T-helper 2 cell treated with Interferon-gamma antibody and Interleukin-4, amounts not matched to agents 5 μg/mL and 100 μg/mL, for 36 hours (primary cell): Measurements from ENCODE around the gene SIK3.
"Not testable (repeated sequence)": the region's sequence is repeated elsewhere in the genome, so short reads cannot be mapped to it uniquely, and the experiment has no call there.

ENCODE experiments used
- DNase-seq: peaks from one replicate; pipeline ENCODE4 v3.0.0; 2021; ENCODE audit warnings: low spot score
- H3K27ac Mint-ChIP-seq: one replicate; pipeline ENCODE4 v1.8.0; 2021; ENCODE audit warnings: mild to moderate bottlenecking, mixed read lengths
- H3K27me3 Mint-ChIP-seq: one replicate; pipeline ENCODE4 v1.8.0; 2021; ENCODE audit warnings: low read depth, mixed read lengths
- H3K36me3 Mint-ChIP-seq: one replicate; pipeline ENCODE4 v1.8.0; 2021; ENCODE audit warnings: low read depth, mixed read lengths
- H3K4me1 Mint-ChIP-seq: one replicate; pipeline ENCODE4 v1.8.0; 2021; ENCODE audit warnings: low read depth, mixed read lengths
- H3K4me3 Mint-ChIP-seq: one replicate; pipeline ENCODE4 v1.8.0; 2022; ENCODE audit warnings: mild to moderate bottlenecking, moderate library complexity, mixed read lengths
- H3K9me3 Mint-ChIP-seq: one replicate; pipeline ENCODE4 v1.8.0; 2021; ENCODE audit warnings: mixed read lengths

Gene SIK3

DNA sequence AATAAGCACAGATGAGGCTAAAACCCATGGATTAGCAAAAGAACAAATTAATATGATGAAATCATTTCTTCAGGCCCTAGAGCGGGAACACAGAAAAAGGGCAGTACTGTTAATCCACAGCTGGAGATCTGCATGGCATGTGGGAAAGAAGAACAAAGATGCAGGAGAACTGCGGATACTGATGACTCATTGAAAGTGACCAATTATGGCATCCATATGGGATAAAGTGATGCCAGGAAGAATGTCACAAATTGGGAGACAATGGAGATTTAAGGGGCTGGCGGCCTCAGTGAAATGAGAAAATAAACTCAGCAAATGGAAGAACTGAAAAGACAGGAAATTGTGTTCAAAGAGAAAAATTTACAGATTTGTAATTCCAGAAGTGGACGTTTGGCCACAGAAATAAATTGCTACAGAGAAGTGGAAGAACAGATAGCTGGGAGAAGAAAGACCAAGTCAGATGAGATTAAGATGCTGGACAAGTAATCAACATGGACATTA is 39.4 kb downstream of the SIK3 start:
- H3K9me3 Mint-ChIP-seq, result no peaks in the 10 kb centered on the region
- no peak overlapping the region for H3K4me3 Mint-ChIP-seq
- H3K27ac Mint-ChIP-seq, result no peak overlapping the region
- peaks cover 1% of the 10 kb centered on the region for H3K36me3 Mint-ChIP-seq
- H3K27me3 Mint-ChIP-seq, result no peaks in the 10 kb centered on the region
- H3K4me1 Mint-ChIP-seq, result peaks cover 25% of the 10 kb centered on the region
- no peak for DNase-seq

DNA sequence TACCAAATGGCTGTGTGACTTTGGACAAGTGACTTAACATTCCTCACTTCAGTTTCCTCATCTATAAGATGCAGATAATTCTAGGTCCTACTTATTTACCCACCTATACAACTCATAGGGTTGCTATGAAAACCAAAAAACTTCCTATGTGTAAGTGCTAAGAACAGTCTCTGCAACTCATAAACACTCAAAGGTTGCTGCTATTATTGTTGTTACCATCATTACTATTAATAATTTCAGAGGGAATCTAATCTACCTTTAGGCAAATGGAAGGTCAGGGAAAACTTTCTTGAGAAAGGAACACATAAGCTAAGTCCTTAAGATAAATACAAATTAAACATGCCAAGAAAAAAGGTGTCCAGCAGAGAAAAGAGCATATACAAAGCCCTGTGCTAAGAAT is 40.5 kb downstream of the SIK3 start:
- peaks cover 1% of the 10 kb centered on the region for H3K36me3 Mint-ChIP-seq
- H3K27me3 Mint-ChIP-seq, result no peaks in the 10 kb centered on the region
- no peak overlapping the region for H3K27ac Mint-ChIP-seq
- H3K4me3 Mint-ChIP-seq, result no peak overlapping the region
- no peak for DNase-seq
- peaks cover 18% of the 10 kb centered on the region for H3K4me1 Mint-ChIP-seq
- H3K9me3 Mint-ChIP-seq, result no peaks in the 10 kb centered on the region

DNA sequence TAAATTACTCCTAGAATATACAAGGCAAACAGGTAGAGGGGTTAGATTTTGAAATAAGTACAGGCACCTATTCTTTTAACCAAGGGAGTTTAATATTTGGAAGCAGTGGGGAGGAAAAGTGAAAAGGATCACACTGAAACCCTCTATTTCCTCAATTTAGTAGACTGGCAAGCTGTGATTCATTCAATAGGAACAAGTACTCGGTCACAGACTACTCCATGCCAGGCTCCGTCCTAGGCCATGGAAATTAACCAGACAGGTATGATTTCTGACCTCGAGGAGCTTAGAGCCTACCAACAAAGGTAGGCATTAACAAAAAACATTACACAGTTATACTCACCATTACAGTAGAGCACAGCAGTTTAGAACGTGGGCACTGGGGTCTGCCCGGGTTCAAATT is 40.9 kb downstream of the SIK3 start:
- Mint-ChIP-seq H3K27me3 (no peaks in the 10 kb centered on the region), H3K4me3 (no peak overlapping the region), H3K36me3 (peaks cover 1% of the 10 kb centered on the region), H3K4me1 (peaks cover 17% of the 10 kb centered on the region), H3K9me3 (no peaks in the 10 kb centered on the region), H3K27ac (no peak overlapping the region)
- DNase-seq, result no peak

DNA sequence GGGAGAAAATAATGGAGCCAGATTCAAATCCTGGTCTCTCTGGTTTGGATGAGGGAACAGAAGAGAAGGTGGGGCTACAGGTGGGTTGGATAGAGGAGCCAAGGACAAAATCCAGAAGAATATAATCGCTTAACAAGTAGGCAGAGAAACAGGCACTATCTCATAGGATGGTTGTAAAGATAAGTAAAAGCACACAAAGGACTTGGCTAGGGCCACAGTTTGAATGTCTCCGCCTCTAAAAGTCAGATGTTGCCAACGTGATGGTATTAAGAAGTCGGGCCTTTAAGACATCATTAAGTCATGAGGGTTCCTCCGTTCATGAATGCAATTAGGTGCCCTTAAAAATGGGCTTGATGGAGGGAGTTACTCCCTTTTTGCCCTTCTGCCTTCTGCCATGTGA is 42.8 kb downstream of the SIK3 start:
- DNase-seq, result no peak
- Mint-ChIP-seq H3K9me3 (no peaks in the 10 kb centered on the region), H3K27me3 (no peaks in the 10 kb centered on the region), H3K4me3 (no peak overlapping the region), H3K4me1 (peaks cover 13% of the 10 kb centered on the region), H3K36me3 (peaks cover 1% of the 10 kb centered on the region), H3K27ac (no peak overlapping the region)

DNA sequence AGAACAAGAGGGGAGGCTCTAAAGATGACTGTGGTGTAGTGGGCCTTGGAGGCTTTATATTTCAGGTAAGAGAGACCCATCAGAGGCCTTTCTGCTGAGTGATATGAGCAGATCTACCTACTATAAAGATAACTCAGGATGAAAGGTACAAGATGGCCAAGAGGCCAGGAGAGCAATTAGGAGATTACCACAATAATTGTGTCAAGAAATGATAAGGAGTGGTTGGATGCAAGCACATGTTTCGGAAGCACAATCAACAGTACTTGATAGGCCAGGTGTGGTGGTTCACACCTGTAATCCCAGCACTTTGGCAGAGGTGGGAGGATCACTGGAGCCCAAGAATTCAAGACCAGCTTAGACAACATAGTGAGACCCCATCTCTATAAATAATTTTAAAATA is 43.8 kb downstream of the SIK3 start:
- DNase-seq, result no peak
- Mint-ChIP-seq H3K27me3 (no peaks in the 10 kb centered on the region), H3K4me3 (no peak overlapping the region), H3K27ac (no peak overlapping the region), H3K9me3 (no peaks in the 10 kb centered on the region), H3K4me1 (peaks cover 5% of the 10 kb centered on the region), H3K36me3 (peaks cover 1% of the 10 kb centered on the region)

DNA sequence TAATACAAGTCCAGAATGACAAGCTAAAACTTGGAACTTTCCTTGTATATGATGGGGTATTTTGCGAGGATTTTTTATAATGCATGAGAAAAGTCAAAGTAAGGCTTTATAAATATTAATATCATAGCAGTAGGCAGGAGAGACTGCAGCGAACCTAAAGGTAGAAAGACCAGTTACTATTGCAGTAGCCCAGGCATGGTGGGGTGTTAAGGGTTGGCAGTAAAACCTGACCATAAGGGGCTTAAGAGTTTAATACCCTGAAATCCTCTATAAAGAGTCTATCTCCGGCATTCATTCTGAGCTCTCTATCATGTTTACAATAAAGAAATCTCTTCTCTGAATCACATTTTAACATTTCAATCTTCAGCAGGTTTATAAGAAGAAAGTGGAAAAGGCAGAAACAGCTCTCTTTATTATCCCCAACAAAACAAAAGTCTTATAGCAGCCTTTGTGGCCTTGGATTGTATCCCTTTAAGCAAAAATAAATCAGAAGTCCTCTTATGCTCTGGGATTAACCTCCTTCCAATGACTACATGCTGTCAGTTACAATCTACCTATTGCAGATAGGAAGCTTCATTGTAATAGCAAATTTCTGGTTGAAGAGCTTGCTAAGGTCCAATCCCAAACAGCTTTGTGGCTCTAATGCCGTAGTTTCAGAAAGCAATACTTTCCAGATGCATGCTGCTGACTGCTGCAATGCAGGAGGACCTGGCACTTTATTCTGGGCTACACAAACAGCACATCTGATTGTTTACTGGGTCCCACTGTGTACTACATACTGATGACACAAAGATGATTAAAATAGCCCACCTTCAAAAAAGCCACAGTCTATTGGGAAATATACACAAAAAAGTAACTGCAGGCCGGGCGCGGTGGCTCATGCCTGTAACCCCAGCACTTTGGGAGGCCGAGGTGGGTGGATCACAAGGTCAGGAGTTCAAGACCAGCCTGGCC is 45.8 kb downstream of the SIK3 start:
- H3K4me3 Mint-ChIP-seq, result no peak overlapping the region
- no peaks in the 10 kb centered on the region for H3K4me1 Mint-ChIP-seq
- peaks cover 1% of the 10 kb centered on the region for H3K36me3 Mint-ChIP-seq

DNA sequence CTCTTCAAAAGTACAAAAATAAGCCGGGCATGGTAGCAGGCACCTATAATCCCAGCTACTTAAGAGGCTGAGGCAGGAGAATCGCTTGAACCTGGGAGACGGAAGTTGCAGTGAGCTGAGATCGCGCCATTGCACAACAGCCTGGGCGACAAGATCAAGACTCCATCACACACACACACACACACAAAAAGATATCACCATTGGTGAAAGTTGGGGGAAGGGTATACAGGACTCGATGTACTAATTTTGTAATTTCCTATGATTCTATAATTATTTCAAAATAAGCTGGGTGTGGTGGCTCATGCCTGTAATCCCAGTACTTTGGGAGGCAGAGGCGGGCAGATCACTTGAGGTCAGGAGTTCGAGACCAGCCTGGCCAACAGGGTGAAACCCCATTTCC is 48.1 kb downstream of the SIK3 start:
- H3K4me3 Mint-ChIP-seq, H3K27me3 Mint-ChIP-seq, DNase-seq, H3K4me1 Mint-ChIP-seq, H3K9me3 Mint-ChIP-seq, H3K36me3 Mint-ChIP-seq, H3K27ac Mint-ChIP-seq: not testable (repeated sequence)

More for the DNA sequence above, 45.8 kb downstream of the SIK3 start:
- Mint-ChIP-seq H3K9me3 (no peaks in the 10 kb centered on the region), H3K27me3 (no peaks in the 10 kb centered on the region), H3K27ac (no peak overlapping the region)
- DNase-seq, result no peak

DNA sequence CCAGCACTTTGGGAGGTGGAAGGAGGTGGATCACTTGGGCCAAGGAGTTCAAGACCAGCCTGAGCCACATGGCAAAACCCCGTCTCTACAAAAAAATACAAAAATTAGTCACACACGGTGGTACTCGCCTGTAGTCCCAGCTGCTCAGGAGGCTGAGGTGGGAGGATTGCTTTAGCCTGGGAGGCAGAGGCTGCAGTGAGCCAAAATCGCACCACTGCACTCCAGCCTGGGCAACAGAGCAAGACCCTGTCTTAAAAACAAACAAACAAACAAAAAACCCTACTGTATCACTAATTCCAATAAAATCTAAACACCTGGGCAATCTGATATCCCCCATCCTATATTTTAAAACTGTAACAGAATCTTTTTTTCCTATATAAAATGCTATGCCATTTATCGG is 51.6 kb downstream of the SIK3 start:
- H3K27me3 Mint-ChIP-seq, H3K36me3 Mint-ChIP-seq, H3K4me3 Mint-ChIP-seq, DNase-seq, H3K27ac Mint-ChIP-seq, H3K9me3 Mint-ChIP-seq: not testable (repeated sequence)
- H3K4me1 Mint-ChIP-seq, result peaks cover 27% of the 10 kb centered on the region

DNA sequence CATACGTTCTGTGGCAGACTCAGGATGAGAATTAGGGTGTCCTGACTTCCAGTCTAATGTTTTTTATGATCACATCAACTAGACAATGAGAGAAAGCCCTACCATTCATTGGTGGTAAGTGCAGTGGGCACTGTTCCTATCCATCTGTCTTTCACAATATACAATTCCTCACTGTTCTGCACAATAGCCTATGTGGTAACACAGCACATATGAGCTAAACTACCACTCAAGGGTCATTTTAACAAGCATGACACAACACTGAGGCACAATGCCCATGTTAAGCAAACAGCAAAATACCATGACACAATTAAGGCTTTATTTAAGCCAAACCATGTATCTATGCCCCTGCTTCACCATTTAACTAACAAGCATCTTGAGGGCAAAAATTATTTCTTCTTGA is 52.3 kb downstream of the SIK3 start:
- H3K27ac Mint-ChIP-seq, result no peak overlapping the region

DNA sequence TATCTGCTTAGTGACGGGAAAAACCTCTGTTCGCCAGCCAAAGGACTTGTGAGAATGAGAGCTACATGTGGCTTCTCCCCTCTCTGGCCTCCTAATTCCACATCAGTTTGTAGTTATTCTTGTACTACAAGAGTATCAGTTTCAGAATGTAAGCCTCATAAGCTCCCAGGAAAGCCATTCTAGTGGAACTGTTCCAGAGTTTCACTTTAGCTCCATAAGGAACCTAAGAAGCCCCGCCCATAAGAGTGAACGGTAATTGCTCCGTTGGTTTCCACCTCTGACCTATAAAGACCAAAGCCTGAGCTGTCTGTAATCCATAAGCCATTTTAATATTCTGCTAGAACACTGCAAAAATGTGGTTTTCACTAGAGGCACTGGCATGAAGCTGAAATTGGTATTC is 53.0 kb downstream of the SIK3 start:
- no peak for DNase-seq
- Mint-ChIP-seq H3K27ac (no peak overlapping the region), H3K4me3 (no peak overlapping the region), H3K4me1 (peaks cover 31% of the 10 kb centered on the region), H3K27me3 (no peaks in the 10 kb centered on the region), H3K36me3 (no peaks in the 10 kb centered on the region), H3K9me3 (no peaks in the 10 kb centered on the region)

More for the DNA sequence above, 52.3 kb downstream of the SIK3 start:
- no peaks in the 10 kb centered on the region for H3K36me3 Mint-ChIP-seq
- H3K4me3 Mint-ChIP-seq, result no peak overlapping the region
- no peak for DNase-seq
- H3K27me3 Mint-ChIP-seq, result no peaks in the 10 kb centered on the region
- peaks cover 27% of the 10 kb centered on the region for H3K4me1 Mint-ChIP-seq
- no peaks in the 10 kb centered on the region for H3K9me3 Mint-ChIP-seq

DNA sequence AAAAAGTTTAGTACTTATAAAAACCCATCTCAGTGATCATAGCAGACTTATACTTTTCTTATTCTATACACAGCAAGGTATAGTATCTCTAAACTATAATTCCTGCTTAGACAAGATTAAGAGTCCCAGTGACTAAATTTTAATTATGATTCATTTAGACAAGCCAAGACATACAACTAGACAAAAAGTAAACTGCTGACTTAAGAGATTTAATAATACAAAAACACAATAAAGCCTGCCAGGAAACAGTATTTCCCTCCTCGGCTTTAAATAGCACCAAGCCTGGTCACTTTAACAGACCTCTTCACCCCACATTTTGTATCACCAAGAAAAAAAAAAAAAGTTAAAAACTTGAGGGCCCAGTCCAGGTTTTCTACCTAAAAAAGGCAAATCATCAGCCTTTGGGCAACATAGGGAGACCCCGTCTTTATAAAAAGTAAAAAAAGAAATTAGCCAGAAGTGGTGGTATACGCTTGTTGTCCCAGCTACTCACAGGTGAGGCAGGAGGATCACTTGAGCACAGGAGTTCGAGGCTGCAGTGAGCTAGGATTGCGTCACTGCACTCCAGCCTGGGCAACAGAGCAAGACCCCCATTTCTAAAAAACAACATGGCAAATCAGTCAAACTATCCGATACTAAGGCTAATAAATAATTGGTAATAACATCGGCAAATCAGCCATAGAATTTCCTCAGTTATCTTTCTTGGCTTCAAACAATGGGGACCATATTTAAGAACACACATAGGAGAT is 53.8 kb downstream of the SIK3 start:
- no peaks in the 10 kb centered on the region for H3K27me3 Mint-ChIP-seq

DNA sequence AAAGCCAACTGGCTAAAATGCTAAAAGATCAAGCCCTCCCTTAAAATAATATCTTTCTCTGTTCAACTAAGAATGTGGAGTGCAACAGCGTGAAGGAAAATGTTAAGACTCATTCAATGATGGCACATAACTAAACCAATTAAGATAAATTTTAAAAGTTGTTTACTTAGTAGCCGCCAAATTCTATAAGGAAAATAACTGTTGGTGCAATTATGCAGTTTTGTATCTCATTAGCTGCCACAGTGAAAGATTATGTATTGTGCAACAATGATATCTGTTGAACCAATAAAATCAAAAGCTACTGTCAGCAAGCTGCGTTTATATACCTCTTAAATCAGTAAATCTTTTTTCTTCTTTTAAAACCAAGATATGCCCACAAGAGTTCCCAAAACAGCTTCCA is 55.5 kb downstream of the SIK3 start:
- Mint-ChIP-seq H3K4me3 (no peak overlapping the region), H3K4me1 (peaks cover 40% of the 10 kb centered on the region), H3K27me3 (no peaks in the 10 kb centered on the region), H3K9me3 (no peaks in the 10 kb centered on the region), H3K27ac (no peak overlapping the region), H3K36me3 (no peaks in the 10 kb centered on the region)
- DNase-seq, result no peak

More for the DNA sequence above, 53.8 kb downstream of the SIK3 start:
- no peaks in the 10 kb centered on the region for H3K9me3 Mint-ChIP-seq
- H3K4me1 Mint-ChIP-seq, result peaks cover 35% of the 10 kb centered on the region
- no peak for DNase-seq
- no peak overlapping the region for H3K4me3 Mint-ChIP-seq
- H3K36me3 Mint-ChIP-seq, result no peaks in the 10 kb centered on the region
- H3K27ac Mint-ChIP-seq, result no peak overlapping the region

DNA sequence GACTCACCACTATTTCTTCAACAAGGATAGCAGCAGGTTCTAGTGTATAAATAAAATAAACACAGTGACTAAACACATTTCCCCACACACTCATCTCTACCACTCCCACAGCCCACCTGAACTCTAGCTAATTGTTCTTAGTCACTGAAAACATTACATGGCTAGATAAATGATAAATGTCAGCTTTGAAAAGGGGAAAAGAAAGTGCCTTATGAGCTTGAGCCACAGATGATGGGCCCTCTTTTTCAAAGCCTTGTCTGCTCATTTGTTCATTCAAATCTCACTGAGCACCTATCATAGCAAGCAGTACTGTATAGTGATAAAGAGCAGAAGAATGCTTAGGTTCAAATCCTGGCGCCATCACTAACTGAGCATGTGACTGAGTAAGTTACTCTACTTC is 58.3 kb downstream of the SIK3 start:
- Mint-ChIP-seq H3K9me3 (no peaks in the 10 kb centered on the region), H3K4me1 (peaks cover 44% of the 10 kb centered on the region), H3K36me3 (no peaks in the 10 kb centered on the region), H3K27me3 (no peaks in the 10 kb centered on the region), H3K27ac (no peak overlapping the region), H3K4me3 (no peak overlapping the region)
- DNase-seq, result peak; percentile 48

DNA sequence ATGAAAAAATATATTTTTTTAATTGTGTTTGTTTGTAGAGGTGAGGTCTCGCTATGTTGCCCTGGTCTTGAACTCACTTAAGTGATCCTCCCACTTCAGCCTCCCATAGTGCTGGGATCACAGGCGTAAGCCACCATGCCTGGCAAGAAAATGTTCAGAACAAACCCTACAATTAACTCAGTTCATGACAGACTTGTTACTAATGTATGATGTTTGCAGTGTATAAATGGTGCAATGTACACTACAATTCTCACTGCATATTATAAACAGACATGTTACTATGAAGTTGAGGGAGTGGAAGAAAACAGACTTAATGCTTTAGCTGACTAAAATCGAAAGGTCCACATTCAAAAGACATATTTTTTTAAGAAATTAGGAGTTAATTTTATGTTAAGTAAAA is 59.0 kb downstream of the SIK3 start:
- Mint-ChIP-seq H3K27ac (no peak overlapping the region), H3K36me3 (no peaks in the 10 kb centered on the region), H3K4me1 (peaks cover 40% of the 10 kb centered on the region)

More for the DNA sequence above, 59.0 kb downstream of the SIK3 start:
- Mint-ChIP-seq H3K9me3 (no peaks in the 10 kb centered on the region), H3K4me3 (no peak overlapping the region), H3K27me3 (no peaks in the 10 kb centered on the region)
- DNase-seq, result no peak
